ENCODE results near the gene CCDC80.

The CCDC80 gene, protein sequence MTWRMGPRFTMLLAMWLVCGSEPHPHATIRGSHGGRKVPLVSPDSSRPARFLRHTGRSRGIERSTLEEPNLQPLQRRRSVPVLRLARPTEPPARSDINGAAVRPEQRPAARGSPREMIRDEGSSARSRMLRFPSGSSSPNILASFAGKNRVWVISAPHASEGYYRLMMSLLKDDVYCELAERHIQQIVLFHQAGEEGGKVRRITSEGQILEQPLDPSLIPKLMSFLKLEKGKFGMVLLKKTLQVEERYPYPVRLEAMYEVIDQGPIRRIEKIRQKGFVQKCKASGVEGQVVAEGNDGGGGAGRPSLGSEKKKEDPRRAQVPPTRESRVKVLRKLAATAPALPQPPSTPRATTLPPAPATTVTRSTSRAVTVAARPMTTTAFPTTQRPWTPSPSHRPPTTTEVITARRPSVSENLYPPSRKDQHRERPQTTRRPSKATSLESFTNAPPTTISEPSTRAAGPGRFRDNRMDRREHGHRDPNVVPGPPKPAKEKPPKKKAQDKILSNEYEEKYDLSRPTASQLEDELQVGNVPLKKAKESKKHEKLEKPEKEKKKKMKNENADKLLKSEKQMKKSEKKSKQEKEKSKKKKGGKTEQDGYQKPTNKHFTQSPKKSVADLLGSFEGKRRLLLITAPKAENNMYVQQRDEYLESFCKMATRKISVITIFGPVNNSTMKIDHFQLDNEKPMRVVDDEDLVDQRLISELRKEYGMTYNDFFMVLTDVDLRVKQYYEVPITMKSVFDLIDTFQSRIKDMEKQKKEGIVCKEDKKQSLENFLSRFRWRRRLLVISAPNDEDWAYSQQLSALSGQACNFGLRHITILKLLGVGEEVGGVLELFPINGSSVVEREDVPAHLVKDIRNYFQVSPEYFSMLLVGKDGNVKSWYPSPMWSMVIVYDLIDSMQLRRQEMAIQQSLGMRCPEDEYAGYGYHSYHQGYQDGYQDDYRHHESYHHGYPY

GRCh38 chr3:112640930-112641801 lies at the start of gene CCDC80:
TSS of gene CCDC80 (minus strand) at chr3:112641143. CDS start at chr3:112639905, 1,238 bp downstream.
- no peak for ATAC-seq

DNA sequence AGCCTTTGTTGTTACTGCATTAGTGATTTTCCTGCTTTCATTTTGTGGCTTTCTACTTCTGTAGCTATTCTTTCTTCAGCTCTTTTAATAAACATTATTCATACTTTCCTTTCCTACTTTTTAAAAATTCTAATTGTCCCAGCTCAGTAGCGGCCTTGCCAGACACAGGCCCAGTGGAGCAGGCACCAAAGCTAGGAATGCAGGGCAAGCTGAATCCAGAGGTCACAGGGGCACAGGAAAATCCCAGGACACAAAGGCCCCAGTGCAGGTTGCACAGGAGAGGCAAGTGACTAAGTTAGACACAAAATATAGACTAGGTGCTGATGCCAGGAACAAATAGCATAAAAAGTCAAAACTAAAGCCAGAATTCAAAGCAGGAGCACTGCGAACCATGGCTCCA lies 49.0 kb upstream of the CCDC80 start:
- ATAC-seq: no peak

GRCh38 chr3:112689385-112689784 lies 48.4 kb upstream of the CCDC80 start:
- no peak for ATAC-seq

GRCh38 chr3:112688819-112689218 lies 47.9 kb upstream of the CCDC80 start:
- ATAC-seq: no peak

DNA sequence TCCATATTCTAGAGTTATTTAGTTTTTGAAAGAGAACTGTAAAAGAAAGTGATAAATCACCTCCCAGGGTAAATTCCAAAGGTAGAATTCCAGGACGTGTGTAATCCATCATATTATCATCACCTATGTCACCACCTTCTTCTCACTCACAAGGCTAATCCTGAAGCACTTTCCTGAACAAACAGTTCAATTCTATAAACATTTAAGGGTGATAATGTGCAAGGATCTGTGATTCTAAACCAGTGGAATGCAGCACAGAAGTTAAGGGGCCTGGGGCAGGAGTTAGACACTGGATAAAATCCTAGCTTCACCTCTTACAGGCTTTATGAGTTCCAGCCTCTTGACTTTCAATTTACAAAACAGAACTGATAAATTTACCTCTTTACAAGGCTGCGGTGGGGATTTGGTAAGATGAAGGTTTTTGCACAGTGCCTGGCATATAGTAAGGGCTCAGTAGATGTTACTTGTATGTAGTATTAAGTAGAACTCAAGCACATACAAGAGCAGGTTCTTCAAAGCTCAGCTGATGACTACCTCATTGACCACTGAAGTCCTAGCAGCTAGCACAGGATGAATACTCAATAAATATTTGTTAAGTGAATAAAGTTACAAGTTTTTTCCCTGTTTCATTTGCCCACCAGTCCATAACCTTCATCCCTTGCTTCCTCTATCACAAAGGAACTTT lies 47.3 kb upstream of the CCDC80 start:
- ATAC-seq: no peak

GRCh38 chr3:112687616-112688015 lies 46.7 kb upstream of the CCDC80 start:
- ATAC-seq: no peak

DNA sequence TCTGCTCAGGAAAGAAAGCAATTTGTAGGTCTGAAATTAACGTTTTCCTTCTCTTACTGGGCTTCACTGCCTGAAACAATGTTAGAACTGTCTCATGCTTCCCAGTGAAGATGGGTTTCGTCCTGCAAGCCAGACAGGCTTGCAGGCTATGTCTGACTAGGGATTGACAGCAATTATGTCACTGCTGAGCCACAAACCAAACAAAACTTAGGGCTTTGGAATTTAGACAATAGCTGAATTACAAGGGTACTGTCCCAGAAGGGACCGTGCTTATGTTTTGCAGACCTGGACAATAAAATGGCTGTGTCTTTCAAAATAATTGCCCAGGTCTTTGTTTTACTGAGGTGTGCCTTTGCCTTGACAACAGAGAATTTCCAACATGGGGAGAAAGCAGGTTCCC lies 46.3 kb upstream of the CCDC80 start:
- no peak for ATAC-seq

DNA sequence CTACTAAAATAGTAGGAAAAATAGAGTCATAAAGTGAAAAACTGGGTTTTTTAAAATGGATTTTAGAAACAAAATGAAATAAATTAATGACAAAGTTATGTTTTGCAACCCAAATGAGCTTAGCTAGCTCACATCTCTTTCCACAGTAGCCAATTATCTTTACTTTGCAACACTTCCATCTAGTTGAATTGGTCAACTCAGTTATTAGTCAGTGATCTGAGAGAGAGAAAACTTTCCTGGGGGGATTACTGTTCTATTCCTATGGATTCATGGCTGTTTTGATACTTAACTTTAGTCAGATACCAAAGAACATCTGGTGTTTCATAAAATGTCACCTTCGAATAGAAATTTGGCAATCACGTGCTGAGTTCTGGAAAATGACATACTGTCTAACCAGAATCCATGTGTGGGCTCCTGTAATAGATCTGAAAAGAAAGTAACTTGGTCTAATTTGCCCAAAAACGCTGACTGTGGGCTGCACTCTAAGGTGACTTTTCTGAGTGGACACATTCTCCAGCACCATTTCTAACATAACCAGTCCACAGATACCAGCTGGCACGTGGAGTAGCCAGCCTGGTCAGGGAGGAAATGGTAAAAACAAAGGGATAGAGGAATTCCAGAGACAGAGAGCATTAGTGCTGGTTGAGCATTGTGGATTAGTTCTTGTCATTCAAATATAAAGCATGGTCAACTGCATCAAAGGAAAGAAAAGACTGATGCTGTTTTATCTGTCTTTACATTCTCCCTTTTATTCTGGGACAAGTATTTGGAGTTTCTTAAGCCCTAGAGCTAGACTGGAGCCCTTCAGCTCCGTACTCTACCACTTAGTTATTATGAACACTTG lies 45.2 kb upstream of the CCDC80 start:
- no peak for ATAC-seq

DNA sequence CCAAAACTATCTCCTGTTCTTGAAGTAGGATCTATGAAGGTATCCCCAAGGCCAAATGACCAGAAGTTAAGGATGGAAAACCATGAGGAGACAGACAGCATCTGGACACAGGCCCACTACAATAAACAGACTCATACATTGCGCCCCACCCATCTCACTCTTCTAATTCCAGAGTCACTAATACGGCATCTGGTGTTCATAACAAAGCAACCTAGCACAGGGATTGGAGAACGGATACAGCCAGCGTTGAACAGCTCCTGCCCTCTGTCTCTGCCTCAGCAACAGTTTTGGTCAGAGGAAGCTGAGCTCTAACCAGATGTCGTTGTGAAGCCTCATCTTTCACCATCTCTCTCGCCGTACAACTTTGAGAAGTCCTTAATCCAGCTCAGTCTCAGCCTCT lies 44.5 kb upstream of the CCDC80 start:
- no peak for ATAC-seq

- no peak for ATAC-seq
These were observed 41.4 kb upstream of the CCDC80 start for GRCh38 chr3:112682361-112682760.

DNA sequence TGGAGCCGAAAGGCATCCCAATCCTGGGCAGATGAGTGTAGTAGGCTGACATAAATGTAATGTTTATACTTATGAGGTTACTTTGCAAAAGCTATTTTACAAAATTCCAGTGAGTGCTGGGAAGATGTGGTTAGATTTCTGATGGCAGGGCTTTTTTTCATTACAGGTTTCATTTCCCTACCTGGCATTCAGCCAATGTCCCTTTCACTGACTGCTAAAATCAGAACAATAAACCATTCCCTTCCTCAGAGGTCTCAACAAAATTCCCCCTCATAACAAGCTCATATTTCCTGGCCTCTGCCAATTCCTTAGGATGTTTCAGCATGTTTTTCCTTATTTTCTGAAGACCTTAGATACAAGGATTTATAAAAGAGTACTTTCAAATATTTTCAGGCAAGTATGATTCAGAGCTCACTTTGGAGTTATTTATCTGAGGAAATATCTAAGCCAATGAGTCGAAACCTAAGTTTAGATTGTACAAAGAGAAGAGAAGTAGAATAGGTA lies 40.9 kb upstream of the CCDC80 start:
- ATAC-seq: no peak

DNA sequence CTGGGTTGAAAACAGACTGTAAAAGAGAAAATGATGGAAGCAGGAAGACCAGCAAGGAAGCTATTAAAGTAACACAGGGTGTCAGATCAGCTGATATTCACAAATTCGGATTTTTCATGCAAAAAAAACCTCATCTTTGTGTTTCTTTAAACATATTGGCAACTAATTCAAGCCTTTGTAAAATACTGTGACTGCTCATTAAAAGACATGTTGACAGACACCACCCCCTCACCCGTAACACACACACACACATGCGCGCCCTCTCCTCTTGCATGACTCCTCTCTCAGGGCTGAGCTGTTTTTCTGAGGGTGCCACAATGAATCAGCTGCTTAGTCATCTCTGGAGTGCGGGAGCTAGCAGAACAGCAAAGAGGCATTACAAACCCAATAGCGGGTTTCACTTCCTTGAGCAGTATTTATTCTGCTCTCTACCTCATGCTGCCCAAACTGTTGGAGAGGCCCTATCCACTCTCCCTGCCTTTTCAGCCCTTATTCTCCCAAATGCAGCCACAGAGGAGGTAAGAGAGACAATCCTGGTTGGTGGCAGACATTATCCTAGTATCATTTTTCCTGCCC lies 35.8 kb upstream of the CCDC80 start:
- ATAC-seq: peak; percentile 99 to 100

- no peak for ATAC-seq
These were observed 35.1 kb upstream of the CCDC80 start for GRCh38 chr3:112675943-112676535.

- ATAC-seq: no peak
These were observed 34.4 kb upstream of the CCDC80 start for GRCh38 chr3:112675349-112675748.

- ATAC-seq: no peak
These were observed 32.0 kb upstream of the CCDC80 start for GRCh38 chr3:112672716-112673541.

DNA sequence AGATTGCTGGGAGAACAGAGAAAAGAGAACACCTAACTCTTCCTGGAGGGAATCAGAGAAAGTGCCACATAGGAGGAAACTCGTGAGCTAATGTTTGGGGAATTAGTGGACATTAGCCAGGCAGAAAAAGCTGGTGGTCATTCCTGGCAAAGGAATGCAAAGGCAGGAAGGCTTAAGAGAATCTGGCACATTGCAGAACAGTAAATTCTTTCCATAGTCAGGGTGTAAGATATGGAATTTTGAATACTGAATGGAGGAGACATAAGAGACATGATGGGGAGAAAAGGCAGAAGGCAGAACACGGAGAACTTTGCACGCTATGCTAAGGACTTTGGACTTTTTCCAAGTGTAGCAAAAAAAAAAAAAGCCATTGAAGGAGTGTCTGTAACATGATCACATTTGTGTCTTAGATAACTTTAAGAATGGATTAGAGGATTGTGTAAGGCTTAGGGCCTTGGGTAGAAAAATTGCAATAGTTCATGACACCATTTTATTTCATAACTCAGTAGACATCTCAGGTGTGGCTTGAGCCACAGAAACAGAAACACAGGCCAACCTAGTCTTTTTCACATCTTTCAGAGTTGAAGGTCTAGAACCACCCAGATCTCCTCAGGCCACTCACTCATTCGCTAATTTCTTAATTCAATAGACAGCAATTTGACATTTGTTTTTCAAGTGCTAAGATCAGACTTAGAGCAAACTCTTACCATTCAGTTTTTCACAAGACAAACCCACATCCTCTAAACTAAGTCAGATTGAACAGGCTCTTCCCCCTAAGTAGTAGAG lies 31.2 kb upstream of the CCDC80 start:
- ATAC-seq: no peak

DNA sequence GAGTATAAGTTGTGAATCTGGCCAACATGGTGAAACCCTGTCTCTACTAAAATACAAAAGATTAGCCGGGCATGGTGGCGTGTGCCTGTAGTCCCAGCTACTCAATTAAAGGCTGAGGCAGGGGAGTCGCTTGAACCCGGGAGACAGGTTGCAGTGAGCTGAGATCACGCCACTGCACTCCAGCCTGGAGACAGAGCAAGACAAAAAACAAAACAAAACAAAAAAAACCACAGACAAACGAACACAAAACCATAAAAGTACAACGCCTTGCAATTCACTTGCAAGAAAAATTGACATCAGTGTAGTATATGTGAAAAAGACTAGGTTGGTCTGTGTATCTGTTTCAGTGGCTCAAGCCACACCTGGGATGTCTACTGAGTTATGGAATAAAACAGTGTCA lies 29.9 kb upstream of the CCDC80 start:
- ATAC-seq: no peak

DNA sequence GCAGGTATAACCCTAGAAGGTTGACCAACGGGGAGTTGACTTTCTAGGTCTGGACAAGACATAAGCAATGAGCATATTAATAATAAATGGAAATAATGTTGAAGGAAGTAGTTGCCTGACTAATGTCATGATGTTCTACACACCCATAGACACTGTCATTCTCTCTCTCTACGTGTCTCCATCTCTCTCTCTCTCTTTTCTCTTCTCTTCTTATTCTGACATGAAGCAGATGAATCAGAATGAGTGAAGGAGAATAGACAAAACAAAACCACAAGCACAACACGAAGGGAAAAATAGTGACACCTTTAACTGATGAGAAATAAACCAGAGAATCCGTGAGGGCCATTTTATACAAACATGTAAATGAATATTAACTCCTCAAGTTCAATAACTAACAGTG lies 26.7 kb upstream of the CCDC80 start:
- ATAC-seq: peak; percentile 32 to 52

All from activated CD4-positive, CD25-positive, alpha-beta regulatory T cell treated with anti-CD3 and anti-CD28 coated beads, Interleukin-2, amount 50 U/mL, for 24 hours (primary cell).